Keratinocyte (primary cell): Measurements from ENCODE around the gene HYDIN.

ENCODE experiments used
- CTCF ChIP-seq, 3 experiments: IDR thresholded peaks in 1 of 3; conservative IDR thresholded peaks in 1 of 3; optimal IDR thresholded peaks in 1 of 3; 2 replicates in 2 of 3; 3 replicates in 1 of 3; pipeline versions ENCODE3 to v1.5.1; 2011; ENCODE audit warnings: low read length in 3 of 3, mild to moderate bottlenecking in 3 of 3, moderate library complexity in 2 of 3, control low read depth in 1 of 3, inconsistent platforms in 1 of 3; ENCODE audit not compliant: insufficient read depth in 2 of 3; ENCODE audit errors: extremely low read depth in 1 of 3
- EZH2 ChIP-seq: IDR thresholded peaks from one replicate; pipeline ENCODE4 v1.6.1; 2012; ENCODE audit warnings: inconsistent platforms, mild to moderate bottlenecking, low read length, moderate library complexity

- TF ChIP-seq CTCF (optimal IDR thresholded peaks at IDR 0.05 in 1 of 3, IDR thresholded peaks at IDR 0.05 in 1 of 3, conservative IDR thresholded peaks at IDR 0.05 in 1 of 3; ENCODE audit: extremely low read depth in 1 of 3, insufficient read depth in 2 of 3, low read length in 3 of 3): no peak
- TF ChIP-seq EZH2: no peak
These were observed 24.9 kb downstream of the HYDIN start for GRCh38 chr16:71205482-71206131.
